PC-3 (cell line): ENCODE data around the gene LASP1NB.

ENCODE experiments used
- CTCF ChIP-seq: fragments of 300-600 bp; sonication (generic); conservative IDR thresholded peaks from 2 replicates; pipeline ENCODE4 v1.5.1; 2017; ENCODE audit warnings: antibody characterized with exemption, low read depth, mild to moderate bottlenecking, low read length
- EZH2 ChIP-seq: fragments of 300-600 bp; sonication (generic); IDR thresholded peaks from one replicate; pipeline ENCODE4 v1.6.1; 2017; ENCODE audit warnings: antibody characterized with exemption, mild to moderate bottlenecking, low read length; ENCODE audit not compliant: unreplicated experiment

- TF ChIP-seq CTCF = no peak
- TF ChIP-seq EZH2 = no peak
Observed at GRCh38 chr17:38916771-38917170, 8.6 kb upstream of the LASP1NB start.
